H1 (cell line): ENCODE results near the gene APOBR. TPM values are rescaled to one million over a fixed set of nuclear protein-coding genes. Genes with fewer than 3 reads are reported as not detected.

Experiments used
- CHD7 ChIP-seq: fragments of 300-600 bp; sonication (generic); IDR thresholded peaks from 2 replicates; pipeline ENCODE4 v1.7.1; 2012; ENCODE audit warnings: low read length, moderate library complexity, mild to moderate bottlenecking, inconsistent platforms; ENCODE audit not compliant: insufficient replicate concordance
- KDM1A ChIP-seq: fragments of 200-600, 300-600 bp; sonication (generic); IDR thresholded peaks from 2 replicates; pipeline ENCODE4 v1.7.1; 2016; ENCODE audit warnings: mild to moderate bottlenecking, low read length, borderline replicate concordance
- SP2 ChIP-seq: IDR thresholded peaks from 2 replicates; pipeline ENCODE4 v1.6.1; 2012; ENCODE audit warnings: mild to moderate bottlenecking, low read length, inconsistent platforms
- polyA plus RNA-seq, 7 experiments: library from polyadenylated mRNA; depleted of rRNA in 3 of 7; stranded (reverse) in 5 of 7; unstranded in 2 of 7; fragments of >200 nt in 5 of 7; fragments of 200-250 nt in 2 of 7; gene quantifications; 1 replicate in 5 of 7; 2 replicates in 1 of 7; 4 replicates in 1 of 7; pipeline versions ENCODE4 v1.2.1 to v1.2.3, GENCODE V29; 2011 to 2013; ENCODE audit warnings: missing spikeins in 2 of 7, mixed read lengths in 2 of 7
- total RNA-seq: library from RNA; stranded (reverse); fragmentation: NEBNext Ultra II Directional; extraction: Animal tissue kit (Norgen Biotek cat#: 25700); gene quantifications from 2 replicates; pipeline ENCODE4 v1.2.1, GENCODE V29; 2021

APOBR gene
- total and polyA plus RNA-seq, 2 of the 8 experiments (the other 6 are each of a cell fraction or from before 2014, with no cell fraction given): not detected

GRCh38 chr16:28478506-28479180, 15.8 kb upstream of the APOBR start (continued):
- TF ChIP-seq CHD7 (no peak), SP2 (no peak), KDM1A (no peak)
